MCF 10A (cell line): ENCODE results near the gene TMEM201. TPM values are rescaled to one million over a fixed set of nuclear protein-coding genes. Genes with fewer than 3 reads are reported as not detected.

Source experiments
- BruUV-seq: library from RNA; stranded (reverse); fragments of 400-500 nt; replicated peaks from 2 replicates; lab custom pipeline; 2021; lab: Mats Ljungman, UMichigan
- CTCF ChIA-PET: fragments of 300-600 bp; sonication (Branson Sonifier 250); formaldehyde crosslinking; extraction: SDS; loops from one replicate; lab custom pipeline; 2021; ENCODE audit warnings: antibody characterized with exemption, inconsistent platforms; lab: Yijun Ruan, JAX
- POLR2A ChIA-PET: fragments of 300-600, 350-650 bp; sonication (Branson Sonifier 250); formaldehyde crosslinking; extraction: SDS; loops from one replicate; lab custom pipeline; 2020; ENCODE audit warnings: antibody characterized with exemption, inconsistent platforms; lab: Yijun Ruan, JAX
- DNase-seq: peaks from one replicate; pipeline ENCODE4 v3.0.0-alpha.2; 2018; ENCODE audit not compliant: unreplicated experiment
- H3K27ac Mint-ChIP-seq: one replicate; pipeline ENCODE4 v1.8.0; 2022; ENCODE audit warnings: mild to moderate bottlenecking, low read depth, mixed read lengths; ENCODE audit not compliant: unreplicated experiment
- H3K27me3 Mint-ChIP-seq: one replicate; pipeline ENCODE4 v1.8.0; 2022; ENCODE audit warnings: mixed read lengths; ENCODE audit not compliant: insufficient read depth, unreplicated experiment
- H3K36me3 Mint-ChIP-seq: one replicate; pipeline ENCODE4 v1.8.0; 2022; ENCODE audit warnings: mild to moderate bottlenecking, moderate library complexity, mixed read lengths; ENCODE audit not compliant: insufficient read depth, unreplicated experiment
- H3K4me1 Mint-ChIP-seq: one replicate; pipeline ENCODE4 v1.8.0; 2022; ENCODE audit warnings: mixed read lengths; ENCODE audit not compliant: insufficient read depth, unreplicated experiment
- H3K4me3 Mint-ChIP-seq: one replicate; pipeline ENCODE4 v1.8.0; 2022; ENCODE audit warnings: mild to moderate bottlenecking, moderate library complexity, mixed read lengths; ENCODE audit not compliant: unreplicated experiment
- H3K9me3 Mint-ChIP-seq: one replicate; pipeline ENCODE4 v1.8.0; 2022; ENCODE audit warnings: mixed read lengths; ENCODE audit not compliant: unreplicated experiment
- CTCF ChIP-seq: fragments of 200-600 bp; IDR thresholded peaks from one replicate; pipeline ENCODE4 v1.8.0; 2022; ENCODE audit warnings: antibody characterized with exemption, mild to moderate bottlenecking; ENCODE audit not compliant: unreplicated experiment
- intact Hi-C: fragments of 100-400 bp; cut with micrococcal nuclease; formaldehyde crosslinking; loops from 2 replicates; pipeline ENCODE4 v1.14.1; 2022
- total RNA-seq: library from RNA; stranded (reverse); gene quantifications from 2 replicates; pipeline ENCODE4 v1.2.3, GENCODE V29; 2022

The TMEM201 gene
- total RNA-seq, 1 experiment from 2014 or later: 11.1 TPM

- H3K27ac Mint-ChIP-seq: no peak overlapping the region
- H3K9me3 Mint-ChIP-seq: no peaks in the 10 kb centered on the region
- H3K4me1 Mint-ChIP-seq: peaks cover 6% of the 10 kb centered on the region
- DNase-seq: no peak
- ChIA-PET POLR2A (interaction anchor here (0.6 kb wide), 1 partner anchor 499 kb away, joined by 3 read pairs; no protein-coding TSS in a partner anchor), CTCF (no interaction called here)
- no peaks in the 10 kb centered on the region for H3K36me3 Mint-ChIP-seq
- no TSS peak for BruUV-seq
- intact Hi-C loops: no loop called here
- H3K27me3 Mint-ChIP-seq: no peaks in the 10 kb centered on the region
- no peak for TF ChIP-seq CTCF
- no peak overlapping the region for H3K4me3 Mint-ChIP-seq
These were observed 67.1 kb downstream of the TMEM201 start for GRCh38 chr1:9655836-9656235.

GRCh38 chr1:9657521-9658032 is 68.9 kb downstream of the TMEM201 start:
- intact Hi-C loops: no loop called here
- BruUV-seq: no TSS peak
- POLR2A ChIA-PET: no interaction called here
- Mint-ChIP-seq H3K4me3 (no peak overlapping the region), H3K9me3 (no peaks in the 10 kb centered on the region), H3K4me1 (peaks cover 6% of the 10 kb centered on the region), H3K27ac (no peak overlapping the region), H3K27me3 (no peaks in the 10 kb centered on the region), H3K36me3 (no peaks in the 10 kb centered on the region)
- no peak for DNase-seq
- no peak for TF ChIP-seq CTCF
- CTCF ChIA-PET: no interaction called here

GRCh38 chr1:9658199-9658598 is 69.5 kb downstream of the TMEM201 start:
- ChIA-PET POLR2A (no interaction called here), CTCF (interaction anchor here (0.6 kb wide), 1 partner anchor 17 kb away, joined by 3 read pairs; no protein-coding TSS in a partner anchor)
- BruUV-seq: no TSS peak

GRCh38 chr1:9659328-9659727 is 70.6 kb downstream of the TMEM201 start:
- DNase-seq: peak; percentile 80
- CTCF ChIA-PET: interaction anchor here (0.6 to 0.8 kb wide), 2 partner anchors 34 to 42 kb away, joined by 3 read pairs; no protein-coding TSS in a partner anchor

More at GRCh38 chr1:9658199-9658598, 69.5 kb downstream of the TMEM201 start:
- peaks cover 6% of the 10 kb centered on the region for H3K4me1 Mint-ChIP-seq
- H3K27ac Mint-ChIP-seq: no peak overlapping the region
- TF ChIP-seq CTCF: no peak
- DNase-seq: no peak
- no peaks in the 10 kb centered on the region for H3K27me3 Mint-ChIP-seq
- intact Hi-C loops: no loop called here
- no peaks in the 10 kb centered on the region for H3K36me3 Mint-ChIP-seq
- H3K4me3 Mint-ChIP-seq: no peak overlapping the region
- no peaks in the 10 kb centered on the region for H3K9me3 Mint-ChIP-seq

More at GRCh38 chr1:9659328-9659727, 70.6 kb downstream of the TMEM201 start:
- no peak for TF ChIP-seq CTCF
- Mint-ChIP-seq H3K27ac (no peak overlapping the region), H3K4me1 (peaks cover 6% of the 10 kb centered on the region), H3K27me3 (no peaks in the 10 kb centered on the region), H3K4me3 (no peak overlapping the region), H3K36me3 (no peaks in the 10 kb centered on the region), H3K9me3 (no peaks in the 10 kb centered on the region)
- intact Hi-C loops: no loop called here
- no TSS peak for BruUV-seq
- POLR2A ChIA-PET: interaction anchor here (0.7 kb wide), 1 partner anchor 186 kb away, joined by 3 read pairs; no protein-coding TSS in a partner anchor
